GM12864 (cell line): ENCODE data around the gene TMEM30A.

Experiments
- DNase-seq: peaks from one replicate; pipeline ENCODE4 v3.0.0-alpha.2; 2011; ENCODE audit warnings: low read depth
- H3K4me3 ChIP-seq: 2 replicates; pipeline ENCODE4 v1.5.1; 2011; ENCODE audit warnings: mild to moderate bottlenecking, low read depth, low read length, control low read depth
- TF ChIP-seq, protein P1 (sequence below): IDR thresholded peaks from 2 replicates; pipeline ENCODE4 v1.5.1; 2011; ENCODE audit warnings: low read depth, mild to moderate bottlenecking, moderate library complexity, low read length, control low read depth, inconsistent platforms; ENCODE audit errors: missing control alignments

Gene TMEM30A

DNA sequence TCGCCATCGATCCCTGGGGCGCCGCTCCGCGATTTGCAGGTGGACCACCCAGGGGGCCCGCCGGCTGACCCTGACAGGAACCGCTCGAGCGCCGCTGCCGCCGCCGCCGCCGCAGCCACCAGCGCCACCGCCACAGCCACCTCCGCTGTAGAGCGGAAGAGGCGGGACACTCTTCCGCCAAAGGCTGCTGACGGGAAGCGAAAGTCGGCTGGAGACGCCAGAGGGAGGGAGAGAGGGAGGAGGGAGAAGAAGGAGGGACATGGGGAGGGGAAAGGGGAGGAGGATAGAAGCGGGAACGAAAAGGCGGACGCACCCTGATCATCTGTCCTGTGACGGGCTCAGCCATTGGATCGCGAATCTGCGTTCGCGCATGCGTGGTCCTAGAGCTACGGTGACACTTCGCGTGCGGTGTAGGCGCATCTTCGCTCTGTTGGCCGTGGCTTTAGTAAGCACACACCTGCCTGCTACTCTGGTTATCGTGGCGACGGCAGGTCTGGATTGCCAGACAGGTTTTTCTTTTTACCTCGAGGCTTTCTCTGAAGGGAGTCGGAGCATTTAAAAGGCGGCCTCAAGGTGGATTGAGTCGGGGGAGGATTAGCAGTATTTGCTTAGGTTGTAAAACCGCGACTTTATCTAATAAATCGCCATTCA lies at the start of gene TMEM30A:
TSS of gene TMEM30A (minus strand) at position 161 of the 651 bp plus-strand sequence. CDS start at position 7, 154 bp downstream.
- peak within 1 kb of the TSS; percentile 60 for H3K4me3 ChIP-seq
- TF ChIP-seq, protein P1, sequence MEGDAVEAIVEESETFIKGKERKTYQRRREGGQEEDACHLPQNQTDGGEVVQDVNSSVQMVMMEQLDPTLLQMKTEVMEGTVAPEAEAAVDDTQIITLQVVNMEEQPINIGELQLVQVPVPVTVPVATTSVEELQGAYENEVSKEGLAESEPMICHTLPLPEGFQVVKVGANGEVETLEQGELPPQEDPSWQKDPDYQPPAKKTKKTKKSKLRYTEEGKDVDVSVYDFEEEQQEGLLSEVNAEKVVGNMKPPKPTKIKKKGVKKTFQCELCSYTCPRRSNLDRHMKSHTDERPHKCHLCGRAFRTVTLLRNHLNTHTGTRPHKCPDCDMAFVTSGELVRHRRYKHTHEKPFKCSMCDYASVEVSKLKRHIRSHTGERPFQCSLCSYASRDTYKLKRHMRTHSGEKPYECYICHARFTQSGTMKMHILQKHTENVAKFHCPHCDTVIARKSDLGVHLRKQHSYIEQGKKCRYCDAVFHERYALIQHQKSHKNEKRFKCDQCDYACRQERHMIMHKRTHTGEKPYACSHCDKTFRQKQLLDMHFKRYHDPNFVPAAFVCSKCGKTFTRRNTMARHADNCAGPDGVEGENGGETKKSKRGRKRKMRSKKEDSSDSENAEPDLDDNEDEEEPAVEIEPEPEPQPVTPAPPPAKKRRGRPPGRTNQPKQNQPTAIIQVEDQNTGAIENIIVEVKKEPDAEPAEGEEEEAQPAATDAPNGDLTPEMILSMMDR = no peak
- peak; percentile 99 for DNase-seq

DNA sequence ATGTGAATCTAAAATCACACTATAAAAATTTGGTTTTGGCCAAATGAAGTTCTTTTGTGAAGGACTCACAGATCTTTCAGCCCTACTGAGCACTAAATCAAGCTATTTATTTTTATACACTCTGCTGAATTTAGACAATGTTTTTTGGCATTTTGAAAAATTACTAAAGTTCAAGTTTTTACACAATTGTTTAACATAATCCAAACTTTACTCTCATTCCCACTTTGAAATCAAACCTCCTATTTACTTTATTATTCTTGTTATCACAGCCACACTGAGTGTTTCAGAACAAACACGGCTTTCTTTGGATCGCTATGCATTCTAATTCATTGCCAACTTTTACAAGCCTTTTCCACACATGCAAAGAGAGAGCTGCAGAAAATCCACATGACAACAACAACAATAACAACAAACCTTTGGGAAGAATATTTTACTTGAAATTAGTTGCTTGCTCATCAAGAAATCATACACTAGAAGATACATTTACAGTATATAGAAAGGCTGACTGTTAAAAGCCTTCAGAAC lies 49.1 kb upstream of the TMEM30A start:
- TF ChIP-seq, protein P1 = no peak
- no peak overlapping the region for H3K4me3 ChIP-seq
- DNase-seq = no peak

DNA sequence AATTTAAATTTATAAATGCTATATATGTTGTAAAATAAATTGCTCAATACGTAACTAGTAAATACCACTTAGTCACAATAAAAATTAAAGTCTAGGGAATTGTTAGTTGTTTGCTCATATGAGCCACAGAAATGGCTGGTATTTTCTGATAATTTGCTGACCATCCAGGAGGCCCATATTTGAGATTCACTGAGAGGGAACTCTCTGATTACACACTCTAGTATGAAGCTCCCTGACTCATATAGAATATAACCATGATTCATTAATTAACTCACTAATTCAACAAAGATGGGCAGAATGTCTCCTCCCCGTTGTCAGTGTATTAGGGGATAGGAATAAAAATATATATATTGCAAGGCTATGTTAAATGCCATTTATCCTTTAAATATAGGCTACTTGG lies 46.6 kb upstream of the TMEM30A start:
- H3K4me3 ChIP-seq = no peak overlapping the region
- TF ChIP-seq, protein P1 = no peak
- no peak for DNase-seq

DNA sequence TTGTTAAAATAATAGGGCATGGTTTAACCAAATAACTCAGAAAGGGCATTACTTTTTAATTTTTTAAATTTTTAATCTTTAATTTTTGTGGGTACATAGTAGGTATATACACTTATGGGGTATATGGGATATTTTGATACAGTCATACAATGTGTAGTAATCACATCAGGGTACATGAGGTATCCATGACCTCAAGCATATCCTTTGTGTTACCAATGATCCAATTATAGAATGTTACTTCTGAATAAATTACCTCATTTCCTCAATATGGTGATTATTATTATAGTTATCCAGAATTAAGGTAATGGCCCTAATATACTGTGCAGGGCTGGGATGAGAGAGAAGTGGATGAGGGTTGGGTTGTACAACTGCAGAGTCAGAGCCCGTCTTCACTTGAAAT lies 45.1 kb upstream of the TMEM30A start:
- no peak for DNase-seq
- H3K4me3 ChIP-seq = no peak overlapping the region
- TF ChIP-seq, protein P1 = no peak

DNA sequence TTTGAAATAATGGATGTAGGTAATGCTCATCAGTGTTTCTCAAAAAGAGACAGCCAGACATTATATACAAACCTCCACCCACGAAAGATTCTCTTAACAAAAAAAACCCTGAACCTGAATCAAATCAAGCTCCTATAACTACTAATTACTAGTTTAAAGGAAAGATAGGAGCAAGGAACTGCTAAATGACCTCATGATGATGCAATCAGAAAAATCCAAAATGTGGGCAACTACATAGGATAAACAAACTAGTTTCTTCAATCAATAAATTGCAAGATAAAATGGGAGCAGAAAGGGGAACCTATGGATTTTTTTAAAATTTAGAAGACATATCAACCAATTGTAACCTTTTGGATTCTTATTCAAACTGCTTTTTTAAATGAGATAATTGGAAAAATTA lies 43.2 kb upstream of the TMEM30A start:
- H3K4me3 ChIP-seq = no peak overlapping the region
- TF ChIP-seq, protein P1 = no peak
- DNase-seq = no peak

DNA sequence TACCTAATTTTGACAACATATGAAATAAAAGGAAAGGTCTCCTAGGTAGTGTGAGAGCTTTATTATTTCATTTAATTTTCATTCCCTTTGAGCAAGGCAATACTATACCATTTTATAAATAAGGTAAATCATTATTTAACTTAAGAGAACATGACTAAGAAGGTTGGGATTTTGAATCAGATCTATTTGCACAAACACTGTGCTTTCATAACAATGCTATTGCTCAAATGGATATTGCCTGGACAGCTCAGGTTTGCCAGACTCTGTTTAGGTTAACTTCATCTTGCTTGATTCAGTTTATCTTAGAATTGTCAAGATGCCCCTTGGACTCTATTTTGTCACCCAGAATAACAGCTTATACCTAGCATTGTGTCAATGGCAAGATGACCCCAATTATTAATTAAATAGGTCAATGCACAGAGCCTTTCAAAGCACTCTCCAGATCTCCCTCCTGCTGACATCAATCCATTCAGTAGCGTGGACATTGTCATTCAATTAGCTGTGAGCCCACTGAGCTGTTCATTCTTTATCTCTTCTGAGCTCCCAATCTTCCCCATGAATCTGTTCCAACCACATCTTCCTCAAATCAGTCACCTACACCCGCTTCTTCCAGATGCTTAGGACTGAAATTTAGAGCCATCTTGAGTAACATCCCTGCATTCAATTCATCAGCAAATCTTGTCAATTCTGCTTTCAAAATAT lies 42.1 kb upstream of the TMEM30A start:
- H3K4me3 ChIP-seq = no peak overlapping the region
- TF ChIP-seq, protein P1 = no peak
- DNase-seq = no peak
